Stimulated activated CD8-positive, alpha-beta memory T cell treated with anti-CD3 and anti-CD28 coated beads, Interleukin-4, amount 100 ng/mL, for 24 hours (primary cell): ENCODE results near the gene SCFD1.
"Not testable (repeated sequence)": the region's sequence is repeated elsewhere in the genome, so short reads cannot be mapped to it uniquely, and the experiment has no call there.

Experiments used
- DNase-seq: peaks from one replicate; pipeline ENCODE4 v3.0.0-alpha.2; 2020; ENCODE audit warnings: low read depth

Gene SCFD1

GRCh38 chr14:30610787-30611343, 11.3 kb upstream of the SCFD1 start:
- no peak for DNase-seq

GRCh38 chr14:30614155-30614554, 8.0 kb upstream of the SCFD1 start:
- no peak for DNase-seq

GRCh38 chr14:30620178-30620577, 1.9 kb upstream of the SCFD1 start:
- DNase-seq, result no peak

GRCh38 chr14:30621354-30621939, 672 bp upstream of the SCFD1 start:
- DNase-seq, result no peak

GRCh38 chr14:30623412-30624131, 1.5 kb downstream of the SCFD1 start:
- no peak for DNase-seq

- DNase-seq, result no peak
Measured at GRCh38 chr14:30624132-30624423, 2.0 kb downstream of the SCFD1 start.

- no peak for DNase-seq
Measured at GRCh38 chr14:30625533-30625932, 3.4 kb downstream of the SCFD1 start.

GRCh38 chr14:30629432-30629831, 7.3 kb downstream of the SCFD1 start:
- DNase-seq, result not testable (repeated sequence)

- no peak for DNase-seq
Measured at GRCh38 chr14:30630248-30630647, 8.1 kb downstream of the SCFD1 start.

GRCh38 chr14:30632730-30633129, 10.6 kb downstream of the SCFD1 start:
- no peak for DNase-seq

- DNase-seq, result no peak
Measured at GRCh38 chr14:30638926-30639325, 16.8 kb downstream of the SCFD1 start.

GRCh38 chr14:30641207-30641606, 19.1 kb downstream of the SCFD1 start:
- DNase-seq, result no peak

- DNase-seq, result not testable (repeated sequence)
Measured at GRCh38 chr14:30644462-30644861, 22.3 kb downstream of the SCFD1 start.

GRCh38 chr14:30645600-30645999, 23.5 kb downstream of the SCFD1 start:
- DNase-seq, result no peak

GRCh38 chr14:30648471-30648870, 26.4 kb downstream of the SCFD1 start:
- DNase-seq, result no peak

- DNase-seq, result no peak
Measured at GRCh38 chr14:30651937-30652336, 29.8 kb downstream of the SCFD1 start.

- no peak for DNase-seq
Measured at GRCh38 chr14:30655124-30655523, 33.0 kb downstream of the SCFD1 start.

- DNase-seq, result no peak
Measured at GRCh38 chr14:30655658-30656057, 33.5 kb downstream of the SCFD1 start.

- no peak for DNase-seq
Measured at GRCh38 chr14:30656190-30656632, 34.1 kb downstream of the SCFD1 start.

GRCh38 chr14:30657050-30657449, 34.9 kb downstream of the SCFD1 start:
- DNase-seq, result no peak

GRCh38 chr14:30657606-30658163, 35.6 kb downstream of the SCFD1 start:
- no peak for DNase-seq

GRCh38 chr14:30658645-30659044, 36.5 kb downstream of the SCFD1 start:
- DNase-seq, result no peak

GRCh38 chr14:30669594-30669993, 47.5 kb downstream of the SCFD1 start:
- DNase-seq, result no peak
